GM21526 (cell line): ENCODE results near the gene TF.

Experiments
- ATAC-seq: cut with Tn5 transposase; IDR thresholded peaks from one replicate; pipeline ENCODE4 v1.9.1; 2021; ENCODE audit warnings: moderate library complexity; ENCODE audit not compliant: unreplicated experiment, low FRiP score

TF gene

DNA sequence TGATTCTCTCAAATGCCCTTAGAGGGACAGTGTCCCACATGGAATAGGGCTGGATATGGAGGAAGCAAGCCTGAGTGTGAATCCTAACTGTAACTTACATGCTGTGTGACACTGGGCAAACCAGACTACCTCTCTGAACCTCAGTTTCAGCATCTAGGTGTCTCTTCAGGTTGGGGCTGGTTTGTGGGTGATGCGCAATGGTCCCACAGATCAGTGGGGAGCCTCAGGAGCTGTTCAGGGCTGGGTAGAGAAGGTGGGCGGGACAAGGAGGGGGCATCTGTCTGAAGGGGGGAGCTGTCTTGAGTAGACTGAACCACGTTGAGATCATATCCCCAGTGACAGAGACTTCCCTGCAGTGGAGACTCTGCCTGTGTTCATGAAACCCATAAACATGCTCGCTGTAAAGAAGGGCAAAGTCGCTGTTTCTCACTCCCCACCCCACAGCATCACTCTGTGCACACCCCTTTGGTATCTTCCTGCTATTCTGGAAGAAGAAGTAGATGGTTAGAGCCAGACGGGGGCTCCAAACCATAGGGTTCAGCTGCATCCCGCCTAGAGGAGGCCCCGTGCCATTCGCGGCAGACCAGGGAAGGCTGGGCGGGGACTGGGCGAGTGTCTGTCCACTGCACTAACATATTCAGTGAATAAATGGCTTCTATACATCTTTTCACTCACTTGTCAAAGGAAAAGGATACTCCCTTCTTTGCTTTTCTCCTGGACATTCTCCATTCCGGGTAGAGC is 87.9 kb downstream of the TF start:
- no peak for ATAC-seq

DNA sequence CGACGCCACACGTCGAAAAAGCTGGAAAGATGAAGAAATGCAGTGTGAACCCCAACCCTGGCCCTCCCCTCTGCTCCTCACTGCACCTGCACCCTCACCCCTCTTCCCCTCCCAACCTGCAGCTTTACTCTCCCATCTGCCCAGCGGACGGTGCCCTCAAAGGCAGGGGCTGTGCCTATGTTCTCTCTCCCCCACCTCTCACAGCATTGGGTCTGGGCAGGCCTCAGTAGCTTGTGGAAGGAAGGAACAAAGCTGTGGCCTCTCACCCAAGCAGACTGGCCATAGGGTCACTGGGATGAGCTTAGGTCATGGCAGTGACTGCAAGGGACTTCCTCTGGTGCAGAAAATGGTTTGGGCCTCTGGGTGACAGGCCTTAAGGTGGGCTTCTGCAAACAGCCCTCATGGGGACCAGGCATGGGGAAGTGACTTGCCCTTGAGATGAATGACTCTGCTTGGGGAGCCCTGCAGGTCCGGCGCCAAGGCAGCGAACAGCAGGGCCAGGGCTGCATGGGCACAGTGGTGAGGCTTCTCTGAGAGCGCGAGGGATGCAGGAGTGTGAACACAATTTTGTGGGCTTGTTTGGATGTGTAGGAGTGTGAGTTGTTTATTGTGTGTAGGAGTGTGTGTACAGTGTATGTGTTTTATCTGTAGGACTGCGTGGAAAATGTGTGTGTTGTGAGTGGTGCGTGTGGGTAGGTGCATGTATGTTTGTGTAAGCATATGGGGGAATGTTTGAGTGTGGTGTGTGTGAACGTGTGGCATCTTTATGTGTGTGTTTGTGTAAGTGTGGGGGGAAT is 88.6 kb downstream of the TF start:
- ATAC-seq = no peak

DNA sequence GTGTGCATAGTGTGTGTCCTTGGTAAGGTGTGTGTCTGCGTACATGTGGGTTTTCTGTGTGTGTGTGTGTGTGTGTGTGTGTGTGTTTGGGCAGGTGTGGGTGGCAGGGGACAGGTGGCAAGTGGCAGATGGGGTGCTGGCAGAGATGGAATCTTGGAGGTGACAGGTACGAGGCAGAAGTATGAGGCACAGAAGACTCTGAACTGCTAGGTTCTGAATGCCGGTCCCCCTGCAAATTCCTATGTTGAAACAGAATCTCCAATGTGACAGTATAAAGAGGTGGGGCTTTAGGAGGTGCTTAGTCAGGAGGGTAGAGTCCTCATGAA is 89.2 kb downstream of the TF start:
- no peak for ATAC-seq

GRCh38 chr3:133835961-133836360 is 89.8 kb downstream of the TF start:
- no peak for ATAC-seq

- no peak for ATAC-seq
These were observed 90.4 kb downstream of the TF start for GRCh38 chr3:133836497-133837158.

DNA sequence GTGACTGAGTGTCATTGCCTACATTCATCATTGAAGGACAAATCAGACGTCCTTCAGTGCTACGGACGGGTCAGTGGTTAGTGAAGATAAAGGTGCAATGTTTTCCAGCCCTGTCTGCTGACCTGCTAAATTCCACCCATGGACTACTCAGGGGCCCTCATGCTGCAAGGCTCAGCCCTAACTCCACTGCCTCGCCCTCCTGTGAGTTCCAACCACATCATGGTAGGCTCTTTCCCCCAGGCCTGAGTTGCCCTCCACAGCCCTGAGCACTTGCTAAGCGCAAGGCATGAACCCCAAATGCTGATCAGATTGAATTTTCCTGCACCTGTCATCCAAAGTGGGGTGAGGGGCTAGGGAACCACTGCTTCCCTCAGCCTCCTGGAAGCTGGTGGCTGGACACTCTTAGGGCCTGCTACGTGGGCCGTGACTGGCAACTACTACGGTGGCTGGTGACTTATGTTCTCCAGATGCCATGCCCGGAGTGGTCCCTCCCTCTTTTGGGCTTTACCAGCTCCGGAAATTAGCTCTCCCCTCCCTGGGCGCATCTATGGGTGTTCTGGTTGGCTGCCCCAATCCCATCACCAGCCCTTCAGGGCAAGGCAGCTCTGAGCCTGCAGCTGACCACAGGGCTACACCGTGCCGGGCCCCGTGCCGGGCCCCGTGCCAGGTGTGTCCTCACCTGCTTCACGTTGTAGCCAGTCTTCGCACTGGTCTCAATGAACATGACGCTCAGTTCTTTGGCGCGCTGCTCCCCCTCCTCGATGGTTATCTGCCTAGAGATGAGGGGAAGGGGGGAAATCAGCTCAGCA is 91.5 kb downstream of the TF start:
- ATAC-seq = no peak

- no peak for ATAC-seq
These were observed 92.2 kb downstream of the TF start for GRCh38 chr3:133838296-133838789.

DNA sequence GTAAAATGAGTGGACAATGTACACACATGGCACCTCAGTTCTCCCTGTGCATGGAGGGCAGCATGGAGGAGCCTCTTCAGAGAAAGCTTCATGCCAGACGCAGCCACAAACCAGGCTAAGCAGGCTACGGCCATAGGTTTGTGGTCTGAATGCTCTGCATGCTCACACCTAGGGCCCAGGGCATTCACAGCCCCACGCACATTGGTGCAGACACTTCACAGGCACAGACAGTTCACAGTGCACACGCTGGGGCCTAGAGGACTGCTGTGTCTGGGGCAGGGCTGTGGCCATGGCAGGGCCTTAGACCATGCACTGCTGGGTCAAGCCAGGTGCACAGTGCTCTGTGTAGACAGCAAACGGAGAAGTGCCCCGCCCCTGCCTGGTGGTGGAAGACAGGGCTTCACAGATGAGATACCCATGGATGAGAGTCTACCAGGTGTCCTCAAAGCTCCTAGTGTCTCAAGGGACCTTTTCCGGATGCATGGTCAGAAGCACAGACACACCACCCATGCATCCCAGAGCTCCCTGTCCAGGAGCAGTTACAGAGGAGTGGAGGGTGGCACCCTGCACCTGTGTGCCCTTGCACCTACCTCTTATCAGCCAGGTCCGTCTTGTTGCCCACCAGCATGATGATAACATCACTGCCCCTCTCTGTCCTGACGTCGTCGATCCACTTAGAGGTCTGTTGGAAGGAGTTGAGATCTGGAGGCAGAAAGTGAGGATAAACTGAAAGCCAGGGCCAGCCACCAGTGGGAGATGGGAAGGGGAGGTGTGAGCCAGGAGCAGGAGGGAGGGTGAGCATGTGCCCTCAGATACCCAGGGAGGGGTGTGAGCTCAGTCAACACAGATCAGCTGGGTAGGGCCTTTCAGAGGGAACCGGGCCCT is 93.0 kb downstream of the TF start:
- no peak for ATAC-seq

- no peak for ATAC-seq
These were observed 94.0 kb downstream of the TF start for GRCh38 chr3:133840055-133840737.

DNA sequence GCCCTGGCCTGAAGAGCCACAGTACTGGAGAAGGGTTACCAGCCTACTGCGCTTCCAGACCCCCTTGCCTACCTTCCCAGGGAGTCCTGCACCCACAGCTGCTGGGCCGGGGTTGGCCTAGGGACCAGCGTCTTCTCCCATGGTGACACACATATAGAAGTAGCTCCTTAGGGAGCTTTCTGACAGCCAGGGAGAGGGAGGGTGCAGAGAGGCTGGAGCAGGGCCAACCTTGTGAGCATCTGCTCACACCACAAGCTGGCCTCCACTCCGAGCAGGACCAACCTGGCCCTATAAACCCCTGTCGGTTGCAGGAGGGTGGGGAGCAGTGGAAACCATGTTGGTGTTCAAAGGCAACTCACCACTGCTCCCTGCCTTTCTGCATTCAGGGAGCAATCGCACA is 94.6 kb downstream of the TF start:
- no peak for ATAC-seq

DNA sequence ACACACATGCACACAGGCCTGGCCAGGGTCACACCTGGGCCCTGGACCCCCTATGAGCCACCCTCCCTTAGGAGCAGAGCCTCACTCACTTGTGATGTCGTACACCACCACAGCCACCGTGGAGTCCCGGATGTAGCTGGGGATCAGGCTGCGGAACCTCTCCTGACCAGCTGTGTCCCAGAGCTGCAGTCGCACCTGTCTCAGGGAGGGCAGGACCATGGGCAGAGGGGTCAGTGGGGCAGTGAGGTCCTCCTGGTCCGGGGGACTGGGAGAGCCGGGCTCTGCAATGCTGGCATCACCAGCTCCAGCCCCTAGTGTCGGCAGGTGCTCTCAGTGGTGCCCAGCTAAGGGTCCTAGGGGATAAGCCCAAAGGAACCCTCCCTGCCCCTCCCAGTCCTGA is 95.0 kb downstream of the TF start:
- ATAC-seq = no peak

DNA sequence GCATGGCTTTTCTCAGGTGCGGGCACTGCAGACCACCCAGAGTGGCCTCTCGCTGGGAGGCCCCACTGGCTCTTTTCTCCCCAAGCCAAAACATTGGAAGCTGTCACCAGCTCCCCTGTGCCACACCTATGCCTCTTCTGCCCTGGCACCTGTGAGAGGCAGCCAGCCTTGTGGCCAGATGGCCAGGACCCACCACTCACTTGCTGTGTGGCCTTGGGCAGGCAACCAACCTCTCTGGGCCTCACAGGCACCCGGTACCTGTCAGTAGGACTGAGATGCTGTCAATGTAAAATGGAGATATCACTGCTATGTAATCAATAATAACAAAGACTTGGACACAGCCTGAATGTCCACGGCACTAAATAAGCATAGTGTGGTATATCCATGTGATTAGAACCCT is 96.0 kb downstream of the TF start:
- ATAC-seq = no peak

DNA sequence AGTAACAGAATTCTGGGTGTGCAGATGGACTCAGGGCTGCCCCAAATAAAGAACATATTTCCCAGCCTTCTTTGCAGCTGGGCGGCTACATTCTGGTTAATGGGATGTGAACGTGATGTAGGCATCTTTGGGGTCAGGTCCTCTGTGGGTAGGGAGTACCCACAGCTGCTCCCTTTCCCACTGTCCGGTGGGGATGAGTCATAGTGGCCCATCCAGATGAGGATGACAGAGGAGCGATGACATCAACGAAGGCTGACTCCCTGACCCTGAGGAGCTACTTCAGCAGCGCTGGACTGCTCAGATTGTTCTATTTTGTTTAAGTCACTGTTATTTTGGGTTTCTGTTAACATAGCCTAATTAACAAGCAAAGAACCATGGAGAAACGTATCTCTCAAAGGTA is 97.4 kb downstream of the TF start:
- ATAC-seq = no peak

- no peak for ATAC-seq
These were observed 98.9 kb downstream of the TF start for GRCh38 chr3:133845127-133845526.
